ENCODE results near the gene PLEKHA7.

PLEKHA7 gene

GRCh38 chr11:16778286-16778685, 235.9 kb downstream of the PLEKHA7 start:
- ATAC-seq (ENCODE audit: low read depth) (no peak), DNase-seq (ENCODE audit: low spot score) (no peak)

GRCh38 chr11:16777613-16777975, 236.6 kb downstream of the PLEKHA7 start:
- no peaks in the 10 kb centered on the region for H3K36me3 ChIP-seq (ENCODE audit: low read depth)
- DNase-seq (ENCODE audit: low spot score): no peak
- H3K27ac ChIP-seq (ENCODE audit: poor library complexity, severe bottlenecking): no peak overlapping the region
- ATAC-seq (ENCODE audit: low read depth): no peak
- no peaks in the 10 kb centered on the region for H3K27me3 ChIP-seq (ENCODE audit: insufficient read depth, poor library complexity, severe bottlenecking)
- peaks cover 8% of the 10 kb centered on the region for H3K4me1 ChIP-seq (ENCODE audit: insufficient read depth, poor library complexity, severe bottlenecking)
- TF ChIP-seq, protein P1, sequence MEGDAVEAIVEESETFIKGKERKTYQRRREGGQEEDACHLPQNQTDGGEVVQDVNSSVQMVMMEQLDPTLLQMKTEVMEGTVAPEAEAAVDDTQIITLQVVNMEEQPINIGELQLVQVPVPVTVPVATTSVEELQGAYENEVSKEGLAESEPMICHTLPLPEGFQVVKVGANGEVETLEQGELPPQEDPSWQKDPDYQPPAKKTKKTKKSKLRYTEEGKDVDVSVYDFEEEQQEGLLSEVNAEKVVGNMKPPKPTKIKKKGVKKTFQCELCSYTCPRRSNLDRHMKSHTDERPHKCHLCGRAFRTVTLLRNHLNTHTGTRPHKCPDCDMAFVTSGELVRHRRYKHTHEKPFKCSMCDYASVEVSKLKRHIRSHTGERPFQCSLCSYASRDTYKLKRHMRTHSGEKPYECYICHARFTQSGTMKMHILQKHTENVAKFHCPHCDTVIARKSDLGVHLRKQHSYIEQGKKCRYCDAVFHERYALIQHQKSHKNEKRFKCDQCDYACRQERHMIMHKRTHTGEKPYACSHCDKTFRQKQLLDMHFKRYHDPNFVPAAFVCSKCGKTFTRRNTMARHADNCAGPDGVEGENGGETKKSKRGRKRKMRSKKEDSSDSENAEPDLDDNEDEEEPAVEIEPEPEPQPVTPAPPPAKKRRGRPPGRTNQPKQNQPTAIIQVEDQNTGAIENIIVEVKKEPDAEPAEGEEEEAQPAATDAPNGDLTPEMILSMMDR (IDR thresholded peaks at IDR 0.05; ENCODE audit: poor library complexity, severe bottlenecking): no peak
- no peaks in the 10 kb centered on the region for H3K9me3 ChIP-seq (ENCODE audit: severe bottlenecking)
- H3K4me3 ChIP-seq (ENCODE audit: severe bottlenecking): no peak overlapping the region

More at GRCh38 chr11:16778286-16778685, 235.9 kb downstream of the PLEKHA7 start:
- Histone ChIP-seq H3K4me3 (ENCODE audit: severe bottlenecking) (no peak overlapping the region), H3K9me3 (ENCODE audit: severe bottlenecking) (no peaks in the 10 kb centered on the region), H3K27me3 (ENCODE audit: insufficient read depth, poor library complexity, severe bottlenecking) (no peaks in the 10 kb centered on the region), H3K27ac (ENCODE audit: poor library complexity, severe bottlenecking) (no peak overlapping the region), H3K4me1 (ENCODE audit: insufficient read depth, poor library complexity, severe bottlenecking) (peaks cover 8% of the 10 kb centered on the region), H3K36me3 (ENCODE audit: low read depth) (no peaks in the 10 kb centered on the region)
- TF ChIP-seq, protein P1 (IDR thresholded peaks at IDR 0.05; ENCODE audit: poor library complexity, severe bottlenecking): no peak

- Histone ChIP-seq H3K4me1 (ENCODE audit: insufficient read depth, poor library complexity, severe bottlenecking) (peaks cover 5% of the 10 kb centered on the region), H3K27ac (ENCODE audit: poor library complexity, severe bottlenecking) (no peak overlapping the region), H3K4me3 (ENCODE audit: severe bottlenecking) (no peak overlapping the region), H3K27me3 (ENCODE audit: insufficient read depth, poor library complexity, severe bottlenecking) (no peaks in the 10 kb centered on the region), H3K36me3 (ENCODE audit: low read depth) (no peaks in the 10 kb centered on the region), H3K9me3 (ENCODE audit: severe bottlenecking) (no peaks in the 10 kb centered on the region)
- ATAC-seq (ENCODE audit: low read depth) (no peak), DNase-seq (ENCODE audit: low spot score) (no peak)
- TF ChIP-seq, protein P1 (IDR thresholded peaks at IDR 0.05; ENCODE audit: poor library complexity, severe bottlenecking): no peak
Observed at GRCh38 chr11:16776711-16777612, 237.3 kb downstream of the PLEKHA7 start.

DNA sequence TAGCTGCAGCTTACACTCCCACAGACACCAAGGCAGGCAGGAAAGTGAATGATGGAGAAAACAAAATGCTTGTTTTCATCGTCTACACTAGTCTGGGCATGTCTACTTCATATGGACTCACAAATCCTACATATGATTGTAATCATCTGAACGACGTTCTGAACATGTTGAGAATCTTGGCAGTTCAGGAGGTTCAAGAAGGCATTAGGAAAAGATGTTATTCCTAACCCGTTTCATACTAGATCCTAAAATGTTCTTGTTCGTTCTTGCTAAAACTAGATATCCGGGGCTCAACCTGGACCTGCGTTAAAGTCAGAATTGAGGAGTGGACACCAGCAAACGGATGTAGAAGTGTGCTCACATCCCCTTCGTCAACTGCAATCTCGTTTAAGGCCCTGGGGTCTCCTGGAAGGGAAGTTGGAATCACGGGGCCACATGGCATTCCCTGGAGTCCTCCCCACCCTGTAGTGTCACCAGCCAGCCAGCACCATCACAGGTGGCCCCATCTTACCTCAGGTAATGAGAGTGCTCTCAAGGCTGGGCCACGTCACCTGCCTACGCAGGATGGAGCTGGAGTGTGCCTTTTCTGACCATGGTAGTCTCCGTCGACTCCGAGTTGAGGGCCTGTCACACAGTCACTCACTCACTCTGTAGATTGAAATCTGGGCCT, 238.5 kb downstream of the PLEKHA7 start:
- Histone ChIP-seq H3K36me3 (ENCODE audit: low read depth) (no peaks in the 10 kb centered on the region), H3K27ac (ENCODE audit: poor library complexity, severe bottlenecking) (no peak overlapping the region), H3K27me3 (ENCODE audit: insufficient read depth, poor library complexity, severe bottlenecking) (no peaks in the 10 kb centered on the region), H3K4me1 (ENCODE audit: insufficient read depth, poor library complexity, severe bottlenecking) (peaks cover 5% of the 10 kb centered on the region), H3K4me3 (ENCODE audit: severe bottlenecking) (no peak overlapping the region), H3K9me3 (ENCODE audit: severe bottlenecking) (no peaks in the 10 kb centered on the region)
- TF ChIP-seq, protein P1 (IDR thresholded peaks at IDR 0.05; ENCODE audit: poor library complexity, severe bottlenecking): no peak
- ATAC-seq (ENCODE audit: low read depth): no peak
- DNase-seq (ENCODE audit: low spot score): no peak
